Activated T-cell treated with anti-CD3 and anti-CD28 coated beads, Interleukin-2, amount 50 U/mL, for 1 hour (primary cell): ENCODE data around the gene PFKFB3.

Experiments used
- DNase-seq: peaks from one replicate; pipeline ENCODE4 v3.0.0-alpha.2; 2020

The PFKFB3 gene

GRCh38 chr10:6238587-6239212, 36.0 kb downstream of the PFKFB3 start:
- DNase-seq = peak; percentile 8

- DNase-seq = peak; percentile 51
Measured at GRCh38 chr10:6239213-6239991, 36.7 kb downstream of the PFKFB3 start.

- DNase-seq = peak; percentile 17
Measured at GRCh38 chr10:6240254-6240653, 37.5 kb downstream of the PFKFB3 start.

DNA sequence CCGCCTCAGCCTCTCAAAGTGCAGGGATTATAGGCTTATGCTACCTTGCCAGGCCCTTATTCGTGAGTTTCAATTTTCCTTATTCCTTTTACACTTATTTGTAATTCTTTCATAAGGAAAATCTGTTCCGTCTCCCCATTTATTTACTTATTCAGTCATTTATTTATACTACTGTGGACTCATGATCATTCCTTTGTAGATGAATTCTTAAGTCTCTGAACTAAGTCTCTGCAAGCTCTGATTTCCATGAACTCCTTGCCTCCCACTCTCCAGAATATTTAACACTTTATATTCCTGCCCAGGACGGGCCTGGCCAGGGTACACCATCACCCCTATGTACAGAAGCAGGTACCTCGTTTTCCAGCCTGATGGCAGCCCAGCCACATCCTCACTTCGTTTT, 39.4 kb downstream of the PFKFB3 start:
- DNase-seq = no peak

GRCh38 chr10:6244510-6244909, 41.8 kb downstream of the PFKFB3 start:
- no peak for DNase-seq

DNA sequence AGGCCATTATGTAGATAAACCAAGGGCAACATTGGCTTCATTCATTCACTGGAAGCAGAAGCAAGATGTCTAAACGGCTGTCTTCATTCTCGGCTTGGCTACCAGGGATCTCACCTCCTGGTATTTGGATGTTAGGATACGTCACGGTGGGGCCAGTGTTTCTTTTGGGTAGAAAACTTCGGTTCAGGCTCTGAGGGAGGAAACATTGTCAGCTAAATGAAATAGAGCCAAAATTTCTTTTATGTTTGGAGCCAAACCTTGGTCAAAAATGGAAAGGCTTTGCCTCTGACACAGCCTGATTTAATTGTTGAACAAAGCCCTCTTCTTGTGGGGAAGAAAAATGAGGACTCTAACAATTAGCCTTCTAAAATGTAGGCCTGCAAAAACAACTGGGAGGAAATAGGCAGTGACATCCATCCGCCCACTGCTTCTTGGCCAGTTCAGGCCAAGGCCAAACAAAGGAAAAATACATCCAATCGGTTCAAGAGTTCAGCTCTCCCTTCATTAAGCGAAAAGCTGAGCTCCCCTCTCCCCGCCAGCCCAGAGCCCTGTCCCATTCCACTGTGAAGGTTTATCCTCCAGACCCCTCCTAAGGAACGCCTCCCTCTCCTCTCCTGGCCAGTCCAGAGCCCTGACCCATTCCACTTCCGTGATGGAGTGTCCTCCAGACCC, 44.4 kb downstream of the PFKFB3 start:
- DNase-seq = peak; percentile 8

GRCh38 chr10:6248908-6249307, 46.2 kb downstream of the PFKFB3 start:
- DNase-seq = peak; percentile 8

DNA sequence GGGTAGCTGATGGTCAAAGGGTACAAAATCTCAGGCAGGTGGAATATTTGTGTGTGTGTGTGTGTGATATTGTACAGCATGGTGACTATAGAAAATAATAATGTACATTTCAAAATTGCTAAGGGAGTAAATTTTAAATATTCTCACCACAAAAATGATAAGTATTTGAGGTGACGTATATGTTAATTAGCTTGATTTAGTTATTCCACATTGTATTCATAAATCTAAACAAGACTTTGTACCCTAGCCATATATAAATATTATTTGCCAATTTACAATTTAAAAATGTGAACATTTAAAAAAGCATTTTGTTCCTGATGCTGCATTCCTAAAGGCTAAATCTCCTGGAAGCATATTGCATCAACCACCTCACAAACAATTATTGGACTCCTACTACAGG, 47.0 kb downstream of the PFKFB3 start:
- no peak for DNase-seq

GRCh38 chr10:6250745-6251144, 48.0 kb downstream of the PFKFB3 start:
- DNase-seq = no peak

DNA sequence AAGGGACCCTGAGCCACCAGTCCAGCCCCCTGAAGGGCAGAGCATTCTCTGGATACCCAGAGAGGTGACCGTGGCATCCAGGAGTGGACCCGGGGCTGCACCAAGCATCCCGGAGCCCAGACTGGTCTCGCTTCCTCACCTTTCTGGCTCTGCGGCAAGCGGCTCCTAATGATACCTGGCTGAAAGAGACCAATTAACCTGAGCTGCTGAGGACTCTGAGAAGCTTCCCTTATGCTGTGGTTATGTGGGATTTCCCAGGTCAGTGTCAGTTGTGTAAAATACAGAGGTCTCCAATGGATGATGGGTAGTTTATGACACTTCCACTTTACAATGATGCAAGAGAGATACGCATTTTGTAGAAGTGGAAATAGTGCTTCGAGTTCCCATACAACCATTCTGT, 51.5 kb downstream of the PFKFB3 start:
- DNase-seq = no peak

- DNase-seq = no peak
Measured at GRCh38 chr10:6255548-6256061, 52.9 kb downstream of the PFKFB3 start.

DNA sequence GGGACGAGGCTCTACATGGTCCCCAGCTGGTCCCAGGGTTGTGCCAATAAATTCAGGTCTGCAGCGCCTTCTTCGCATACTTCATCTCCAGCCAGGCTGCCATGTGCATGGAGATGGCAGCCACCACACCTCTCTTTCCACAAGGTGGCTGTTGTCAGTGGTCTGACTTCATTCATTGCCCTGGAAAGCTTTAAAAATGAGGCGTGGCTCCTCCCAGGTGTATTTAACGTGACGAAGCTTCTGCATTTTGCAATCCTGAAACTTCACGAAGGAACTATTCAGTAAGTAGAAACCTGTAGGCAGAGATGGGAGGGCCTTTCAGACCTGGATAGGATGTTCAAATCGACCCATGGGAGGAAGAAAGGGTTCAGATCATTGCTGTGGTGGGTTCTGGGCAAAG, 53.7 kb downstream of the PFKFB3 start:
- no peak for DNase-seq

DNA sequence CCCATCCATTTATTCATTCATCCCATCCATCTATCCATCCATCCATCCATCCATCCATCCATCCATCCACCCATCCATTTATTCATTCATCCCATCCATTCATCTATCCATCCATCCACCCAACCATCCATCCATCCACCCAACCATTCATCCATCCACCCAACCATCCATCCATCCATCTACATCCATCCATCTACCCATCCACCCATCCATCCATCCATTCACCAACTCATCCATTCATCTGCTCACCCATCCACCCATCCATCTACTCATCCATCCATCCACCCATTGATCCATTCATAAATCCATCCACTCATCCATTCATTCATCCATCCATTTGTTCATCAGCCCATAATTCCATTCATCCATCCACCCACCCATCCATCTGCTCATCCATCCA, 56.4 kb downstream of the PFKFB3 start:
- DNase-seq = no peak

DNA sequence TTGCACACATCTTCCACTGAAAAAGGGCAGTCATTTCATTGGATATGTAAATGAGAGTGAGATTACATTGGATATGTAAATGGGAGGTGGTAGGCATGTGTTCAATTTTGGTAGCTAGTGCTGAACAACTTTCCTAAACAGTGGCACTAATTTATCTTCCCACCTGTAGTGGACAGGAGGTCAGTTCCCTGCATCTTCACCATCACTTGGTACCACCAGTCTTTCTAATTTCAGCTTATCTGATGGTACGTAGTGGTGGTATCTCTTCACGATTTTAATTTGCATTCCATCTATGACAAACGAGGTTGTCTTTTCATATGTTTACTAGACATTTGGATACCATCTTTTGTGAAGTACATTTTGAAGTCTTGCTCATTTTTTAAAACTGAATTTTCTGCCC, 58.1 kb downstream of the PFKFB3 start:
- no peak for DNase-seq

DNA sequence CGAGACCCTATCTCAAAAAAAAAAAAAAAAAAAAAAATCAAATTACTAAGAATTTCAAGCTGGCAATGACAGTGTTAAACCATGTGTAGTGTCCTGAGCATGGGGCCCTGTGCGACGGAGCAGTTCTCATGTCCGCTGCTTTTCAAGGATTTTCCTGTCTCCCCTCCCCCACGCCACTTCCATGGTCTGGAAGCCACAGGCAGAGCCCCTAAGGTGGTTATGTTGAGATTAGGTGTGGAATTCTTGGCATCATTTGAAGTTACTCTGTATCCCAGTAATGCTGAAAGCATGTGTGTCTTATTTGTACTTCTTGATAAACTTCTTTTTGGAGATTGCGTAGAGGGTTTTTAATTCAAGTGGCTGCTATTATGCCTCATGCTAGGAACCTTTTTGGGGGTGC, 65.2 kb downstream of the PFKFB3 start:
- no peak for DNase-seq

DNA sequence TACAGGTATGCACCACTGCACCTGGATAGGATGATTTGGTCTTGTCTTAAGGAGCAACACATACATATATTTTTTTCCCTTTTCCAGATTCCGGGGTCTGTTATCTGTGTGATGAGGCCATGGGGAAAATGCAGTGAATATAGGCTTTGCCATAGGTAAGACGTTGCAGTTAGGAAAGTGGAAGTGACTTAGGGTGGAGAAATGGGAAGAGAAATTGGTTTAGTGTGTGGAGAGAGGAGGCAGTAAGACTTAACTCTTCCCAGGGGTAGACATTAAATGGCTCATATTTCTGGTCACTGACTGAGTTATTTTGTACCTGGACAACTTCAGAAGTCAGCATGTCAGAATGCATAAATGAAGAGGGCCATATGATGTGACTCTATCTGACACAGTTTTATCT, 66.7 kb downstream of the PFKFB3 start:
- DNase-seq = no peak

- peak; percentile 62 for DNase-seq
Measured at GRCh38 chr10:6269953-6270867, 67.5 kb downstream of the PFKFB3 start.

DNA sequence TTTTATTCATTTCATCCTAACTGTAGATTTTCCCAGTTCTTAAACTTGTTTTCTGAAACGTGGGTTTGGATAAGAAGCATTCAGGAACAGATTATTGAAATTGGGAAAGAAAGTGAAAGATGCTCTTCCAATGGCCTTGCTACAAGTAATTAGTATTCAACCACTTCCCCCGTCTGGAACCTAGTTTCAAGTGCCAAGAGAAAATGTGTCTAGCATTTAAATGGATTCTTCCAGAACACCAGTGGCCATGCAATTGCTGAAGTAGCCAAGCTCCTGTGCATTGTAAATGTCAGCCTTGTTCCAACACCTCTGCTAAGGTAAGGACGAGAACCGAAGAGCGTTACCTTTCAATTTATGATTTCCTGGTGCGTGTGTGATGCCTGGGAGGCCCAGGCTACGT, 68.2 kb downstream of the PFKFB3 start:
- no peak for DNase-seq

DNA sequence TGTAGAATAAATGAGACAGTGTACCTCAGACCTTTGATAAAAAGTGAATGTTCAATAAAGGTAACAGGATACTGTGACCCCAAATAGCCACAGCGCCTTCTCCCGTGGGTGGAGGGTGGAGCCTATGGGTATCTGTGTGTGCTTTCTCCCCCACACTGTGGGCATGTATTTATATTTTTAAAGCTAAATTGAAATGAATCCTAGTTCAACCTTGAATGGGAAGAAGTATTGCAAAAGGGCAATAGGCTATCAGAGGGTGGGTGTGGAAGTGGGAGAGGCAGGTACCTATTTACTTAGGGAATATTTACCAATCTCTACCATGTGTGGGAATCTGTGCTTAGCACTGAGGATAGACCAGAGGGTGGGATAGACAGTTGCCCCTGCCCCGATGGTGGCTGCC, 68.9 kb downstream of the PFKFB3 start:
- DNase-seq = no peak

DNA sequence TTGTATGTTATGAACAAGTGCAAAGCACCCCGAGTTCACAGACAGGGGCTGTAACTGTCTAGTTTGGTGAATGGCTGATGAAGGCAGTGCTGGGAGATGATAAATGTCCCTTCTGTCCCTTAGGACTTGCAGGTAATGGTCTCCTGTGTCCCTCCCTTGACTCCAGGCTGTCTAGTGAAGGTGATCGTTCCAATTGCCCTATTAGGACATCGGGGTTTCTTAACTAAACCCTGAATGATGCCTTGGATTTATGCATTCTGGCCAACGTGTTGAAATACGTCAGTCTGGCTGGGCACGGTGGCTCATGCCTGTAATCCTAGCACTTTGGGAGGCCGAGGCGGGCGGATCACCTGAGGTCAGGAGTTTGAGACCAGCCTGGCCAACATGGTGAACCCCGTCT, 69.4 kb downstream of the PFKFB3 start:
- DNase-seq = no peak

DNA sequence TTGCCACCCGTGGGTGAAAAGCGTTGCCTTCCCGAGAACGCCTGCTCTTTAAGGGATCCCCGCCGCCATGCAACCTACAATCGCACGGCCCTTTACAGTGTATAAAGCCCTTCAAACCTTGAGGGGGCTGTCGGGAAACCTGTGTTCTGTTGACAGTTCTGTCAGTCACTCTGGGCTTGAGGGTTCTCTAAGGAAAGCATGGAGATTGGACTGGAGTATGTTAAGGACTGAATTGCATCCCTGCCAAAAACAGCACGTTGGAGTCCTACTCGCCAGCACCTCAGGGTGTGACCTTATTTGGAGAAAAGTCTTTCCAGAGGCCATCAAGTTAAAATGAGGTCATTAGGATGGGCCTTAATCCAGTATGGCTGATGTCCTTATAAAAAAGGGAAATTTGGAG, 70.6 kb downstream of the PFKFB3 start:
- DNase-seq = no peak

- no peak for DNase-seq
Measured at GRCh38 chr10:6274040-6274439, 71.3 kb downstream of the PFKFB3 start.

GRCh38 chr10:6274484-6274883, 71.8 kb downstream of the PFKFB3 start:
- DNase-seq = no peak
